Stimulated activated CD4-positive, alpha-beta T cell treated with anti-CD3 and anti-CD28 coated beads, Interleukin-15, amount 100 ng/mL, for 48 hours (primary cell): Measurements from ENCODE around the gene OSGEPL1.
A peak's percentile ranks its signal among the peaks of the same experiment; 100 is the strongest.
"Not testable (repeated sequence)": the region's sequence is repeated elsewhere in the genome, so short reads cannot be mapped to it uniquely, and the experiment has no call there.

ENCODE experiments used
- DNase-seq, 2 donors: peaks; one replicate each; pipeline ENCODE4 v3.0.0-alpha.2; 2020; ENCODE audit warnings: low read depth in 2 of 2

OSGEPL1 gene

DNA sequence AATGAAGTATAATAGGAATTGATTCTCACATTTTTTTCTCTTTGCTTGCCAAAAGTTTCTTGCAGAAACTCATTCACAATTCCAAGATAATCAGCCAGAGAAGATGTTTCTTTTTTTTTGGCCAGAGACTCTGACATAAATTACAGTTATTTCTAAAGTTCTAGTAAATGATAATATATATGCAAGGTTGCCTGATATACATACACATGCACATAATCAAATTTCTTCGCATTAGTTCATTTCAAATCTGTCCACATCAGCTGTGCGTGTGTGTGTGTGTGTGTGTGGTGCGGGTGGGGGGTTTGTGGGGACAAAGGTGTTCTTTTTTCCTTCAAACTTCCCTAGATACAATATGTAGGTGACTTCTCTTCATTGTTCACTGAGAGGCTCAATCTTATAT, 33.2 kb downstream of the OSGEPL1 start:
- no peak for DNase-seq

DNA sequence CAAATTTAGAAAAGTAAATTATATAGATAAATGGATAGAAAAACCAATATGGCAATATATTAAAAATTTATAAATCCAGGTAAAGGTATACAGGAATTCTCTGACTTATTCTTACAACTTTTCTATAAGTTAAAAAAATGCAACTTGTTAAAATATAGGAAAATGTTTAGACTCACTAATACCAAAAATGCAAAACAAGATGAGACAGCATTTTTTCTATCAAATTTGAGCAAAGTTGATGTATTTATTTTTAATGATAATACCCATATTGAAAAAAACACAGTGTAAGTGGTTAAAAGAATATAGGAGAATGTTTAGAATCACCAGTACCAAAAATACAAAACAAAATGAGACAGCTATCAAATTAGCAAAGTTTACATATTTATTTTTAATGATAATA, 35.7 kb downstream of the OSGEPL1 start:
- no peak for DNase-seq

- no peak for DNase-seq
Observed at GRCh38 chr2:189726271-189726670, 36.3 kb downstream of the OSGEPL1 start.

GRCh38 chr2:189723192-189723591, 39.4 kb downstream of the OSGEPL1 start:
- DNase-seq: no peak

DNA sequence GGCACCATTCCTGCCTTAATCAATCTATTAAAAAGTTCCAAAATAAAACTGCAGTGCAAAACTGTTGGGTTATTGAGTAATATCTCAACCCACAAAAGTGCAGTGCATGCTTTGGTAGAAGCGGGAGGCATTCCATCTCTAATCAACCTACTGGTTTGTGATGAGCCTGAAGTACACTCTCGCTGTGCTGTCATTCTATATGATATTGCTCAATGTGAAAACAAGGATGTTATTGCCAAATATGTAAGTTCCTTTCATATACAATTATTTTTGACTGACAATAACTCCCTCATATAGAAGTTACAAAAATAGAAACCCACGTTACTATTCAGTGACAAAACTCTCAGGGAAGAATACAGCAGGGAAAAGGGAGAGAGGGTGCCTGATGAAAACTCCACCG, 43.0 kb downstream of the OSGEPL1 start:
- DNase-seq: no peak

- not testable (repeated sequence) for DNase-seq
Observed at GRCh38 chr2:189717593-189717992, 45.0 kb downstream of the OSGEPL1 start.

DNA sequence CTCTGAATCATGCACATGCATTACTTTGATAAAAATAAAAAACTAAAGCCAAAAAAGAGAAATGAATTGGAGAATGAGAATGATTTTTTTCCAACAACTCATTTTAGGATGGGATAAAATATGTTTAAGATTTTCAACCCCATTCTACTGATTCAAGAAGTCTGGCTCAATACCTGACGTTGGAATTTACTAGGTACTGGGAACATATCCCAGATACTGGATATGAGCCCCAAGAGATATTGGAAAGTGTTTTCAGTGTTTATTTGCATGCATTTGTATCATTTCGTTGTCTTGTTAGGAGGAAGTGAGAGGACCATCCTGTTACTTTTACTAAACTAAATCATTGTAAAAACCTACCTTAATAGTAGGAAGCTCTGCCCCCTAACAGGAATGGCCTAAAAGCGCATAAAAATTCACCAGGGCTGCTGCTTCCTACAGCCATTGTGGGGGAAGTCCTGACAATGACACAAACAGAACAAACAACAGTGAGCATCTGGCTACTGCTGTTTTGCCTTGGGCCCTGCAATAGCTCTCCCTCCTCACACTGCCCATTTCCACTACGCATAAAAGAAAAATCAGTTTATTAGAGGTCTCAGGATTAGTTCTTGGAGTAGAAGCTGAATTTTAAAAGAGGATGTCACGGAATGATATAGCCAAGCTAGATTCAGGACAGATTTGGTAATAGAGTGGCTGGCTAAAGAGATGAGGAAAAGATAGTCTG, 52.9 kb downstream of the OSGEPL1 start:
- DNase-seq: no peak

- no peak for DNase-seq
Observed at GRCh38 chr2:189702071-189702470, 60.5 kb downstream of the OSGEPL1 start.

DNA sequence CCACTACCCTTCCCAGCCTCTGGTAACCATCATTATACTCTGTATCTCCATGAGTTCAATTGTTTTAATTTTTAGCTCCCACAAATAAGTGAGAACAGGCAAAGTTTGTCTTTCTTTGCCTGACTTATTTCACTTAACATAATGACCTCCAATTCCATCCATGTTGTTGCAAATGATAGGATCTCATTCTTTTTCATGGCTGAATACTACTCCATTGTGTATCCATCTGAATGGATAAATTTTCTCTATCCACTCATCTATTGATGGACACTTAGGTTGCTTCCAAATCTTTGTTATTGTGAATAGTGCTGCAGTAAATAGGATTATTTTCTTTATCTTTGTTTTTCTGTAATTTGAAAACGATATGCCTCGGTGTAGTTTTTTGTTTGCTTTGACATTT, 61.9 kb downstream of the OSGEPL1 start:
- DNase-seq: no peak

- peak in 1 of 2 donors; percentile 19 for DNase-seq
Observed at GRCh38 chr2:189698020-189698887, 64.3 kb downstream of the OSGEPL1 start.
